ENCODE measurements around the gene TRDMT1. TPM values are rescaled to one million over a fixed set of nuclear protein-coding genes. Genes with fewer than 3 reads are reported as not detected.
A peak's percentile ranks its signal among the peaks of the same experiment; 100 is the strongest.

Gene TRDMT1
- total and polyA plus RNA-seq, 10 donors = 1.6 to 40.0 (median 12.0) TPM

- no peak for DNase-seq
- H3K27ac ChIP-seq = peak overlapping the region; percentile 93 to 100 (median 99)
- no peaks in the 10 kb centered on the region for H3K9me3 ChIP-seq
- intact Hi-C loops (cut with DNase I; ENCODE audit: low total_unique reads) = no loop called here
- no peaks in the 10 kb centered on the region for H3K27me3 ChIP-seq (replicated peaks in 1 of 7)
- peaks cover 13 to 52% (median 42%) of the 10 kb centered on the region in 6 donors for H3K4me1 ChIP-seq
- peak overlapping the region; percentile 93 to 99 (median 96) for H3K4me3 ChIP-seq
- peaks cover 0 to 23% (median 16%) of the 10 kb centered on the region in 6 donors for H3K36me3 ChIP-seq
- TF ChIP-seq POLR2AphosphoS5 (IDR thresholded peaks at IDR 0.05) = no peak
- peak; percentile 28 to 71 (median 64) for TF ChIP-seq CTCF (IDR thresholded peaks at IDR 0.05 in 8 of 11, conservative IDR thresholded peaks at IDR 0.05 in 3 of 11)
- WGBS, 5 donors = 3 to 4% (median 3%) methylated on average over 12 of the region's 12 CpGs
Measured at GRCh38 chr10:17227367-17228090, 26.1 kb upstream of the TRDMT1 start.

DNA sequence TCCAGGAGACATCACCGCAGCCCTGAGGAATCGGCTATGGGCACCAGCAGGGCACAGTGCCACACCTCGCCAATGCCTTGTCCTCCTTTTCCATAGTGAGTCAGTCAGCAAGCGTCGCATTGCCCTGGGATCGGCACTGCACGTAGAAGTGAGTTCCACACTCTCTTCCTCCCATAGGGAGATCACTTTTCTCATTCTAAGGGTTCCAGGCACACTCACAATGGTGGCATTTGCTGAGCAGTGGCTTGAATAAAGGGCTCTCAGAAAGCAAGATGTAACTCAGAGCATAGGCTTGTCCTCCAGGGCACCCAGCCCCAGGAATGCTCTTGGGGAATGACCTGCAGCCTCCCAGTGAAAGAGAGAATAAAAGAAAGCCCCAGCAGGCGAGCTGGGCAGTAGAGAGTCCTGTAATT lies 25.4 kb upstream of the TRDMT1 start:
- Histone ChIP-seq H3K27me3 (replicated peaks in 1 of 7) (no peaks in the 10 kb centered on the region), H3K9me3 (no peaks in the 10 kb centered on the region), H3K4me1 (peaks cover 13 to 46% (median 36%) of the 10 kb centered on the region in 6 donors), H3K27ac (peak overlapping the region; percentile 93 to 100 (median 99)), H3K36me3 (peaks cover 0 to 16% (median 10%) of the 10 kb centered on the region in 6 donors), H3K4me3 (peak overlapping the region in 6 of 8 donors; percentile 93 to 99 (median 96))
- intact Hi-C loops (cut with DNase I; ENCODE audit: low total_unique reads) = no loop called here
- TF ChIP-seq POLR2AphosphoS5 (IDR thresholded peaks at IDR 0.05) (no peak), POLR2A (IDR thresholded peaks at IDR 0.05) (no peak), CTCF (IDR thresholded peaks at IDR 0.05 in 8 of 11, conservative IDR thresholded peaks at IDR 0.05 in 3 of 11) (no peak)
- DNase-seq = peak; percentile 79
- WGBS, 5 donors = 81 to 95% (median 88%) methylated on average over 7 to 8 of the region's 8 CpGs

DNA sequence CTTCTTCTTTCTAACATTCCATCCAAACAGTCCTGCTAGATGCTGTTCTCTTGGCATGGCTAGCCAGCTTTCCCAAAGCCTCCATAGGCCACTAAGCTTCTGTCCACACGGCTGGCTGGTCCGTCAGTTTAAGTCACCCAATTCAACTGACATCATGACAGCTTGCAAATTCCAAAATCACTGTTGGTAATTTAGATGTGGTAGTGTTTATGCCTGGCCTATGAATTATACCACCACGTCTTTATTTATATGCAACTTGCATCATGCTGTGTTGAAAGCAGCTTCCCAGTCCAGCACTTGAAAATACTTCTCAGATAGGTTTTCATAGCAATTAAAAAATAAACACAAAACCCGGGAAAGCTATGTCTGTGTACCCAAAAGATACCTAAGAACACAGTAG lies 24.3 kb upstream of the TRDMT1 start:
- intact Hi-C loops (cut with DNase I; ENCODE audit: low total_unique reads) = no loop called here
- no peak overlapping the region for H3K4me3 ChIP-seq
- TF ChIP-seq POLR2A (IDR thresholded peaks at IDR 0.05) (no peak), CTCF (IDR thresholded peaks at IDR 0.05 in 8 of 11, conservative IDR thresholded peaks at IDR 0.05 in 3 of 11) (no peak), POLR2AphosphoS5 (IDR thresholded peaks at IDR 0.05) (no peak)
- no peaks in the 10 kb centered on the region for H3K27me3 ChIP-seq (replicated peaks in 1 of 7)
- H3K36me3 ChIP-seq = peaks cover 0 to 5% (median under 1%) of the 10 kb centered on the region in 6 donors
- H3K9me3 ChIP-seq = no peaks in the 10 kb centered on the region
- 84 to 94% (median 88%) methylated on average over 4 of the region's 4 CpGs for WGBS, 5 donors
- H3K4me1 ChIP-seq = peaks cover 13 to 35% (median 25%) of the 10 kb centered on the region in 6 donors
- H3K27ac ChIP-seq = no peak overlapping the region
- no peak for DNase-seq

- Histone ChIP-seq H3K27ac (no peak overlapping the region), H3K27me3 (replicated peaks in 1 of 7) (no peaks in the 10 kb centered on the region), H3K36me3 (no peaks in the 10 kb centered on the region), H3K9me3 (no peaks in the 10 kb centered on the region), H3K4me3 (no peak overlapping the region), H3K4me1 (peaks cover 7 to 32% (median 18%) of the 10 kb centered on the region in 6 donors)
- DNase-seq = no peak
- intact Hi-C loops (cut with DNase I; ENCODE audit: low total_unique reads) = no loop called here
- TF ChIP-seq POLR2AphosphoS5 (IDR thresholded peaks at IDR 0.05) (no peak), CTCF (IDR thresholded peaks at IDR 0.05 in 8 of 11, conservative IDR thresholded peaks at IDR 0.05 in 3 of 11) (no peak), POLR2A (IDR thresholded peaks at IDR 0.05) (no peak)
- WGBS, 5 donors = 66 to 82% (median 69%) methylated on average over 4 of the region's 4 CpGs
Measured at GRCh38 chr10:17222329-17222728, 20.9 kb upstream of the TRDMT1 start.
